ENCODE measurements around the gene KIF5C.

GRCh38 chr2:149057401-149057800 lies 182.4 kb downstream of the KIF5C start:
- TF ChIP-seq CTCF (IDR thresholded peaks at IDR 0.05) (no peak), POLR2A (IDR thresholded peaks at IDR 0.05) (no peak)
